ENCODE results near the gene PPFIA1.
"Not testable (repeated sequence)": the region's sequence is repeated elsewhere in the genome, so short reads cannot be mapped to it uniquely, and the experiment has no call there.

PPFIA1 gene

DNA sequence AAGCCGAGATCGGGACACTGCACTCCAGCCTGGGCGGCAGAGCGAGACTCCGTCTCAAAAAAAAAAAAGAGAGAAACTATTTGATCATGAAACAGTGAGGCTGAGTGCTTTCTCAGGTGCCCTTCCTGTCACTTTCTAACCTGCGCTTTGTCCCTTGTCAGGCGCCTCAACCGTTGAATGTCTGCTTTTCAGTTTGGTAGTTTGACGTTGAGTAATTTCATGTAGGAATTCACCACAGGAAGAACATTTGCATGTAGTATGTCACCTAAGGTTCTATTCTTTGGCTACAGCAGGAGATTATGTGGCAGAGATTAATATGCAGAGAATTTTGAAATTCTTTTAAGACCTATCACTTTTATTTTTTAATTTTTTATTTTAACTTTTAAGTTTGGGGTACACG lies 57.2 kb downstream of the PPFIA1 start:
- DNase-seq: no peak

DNA sequence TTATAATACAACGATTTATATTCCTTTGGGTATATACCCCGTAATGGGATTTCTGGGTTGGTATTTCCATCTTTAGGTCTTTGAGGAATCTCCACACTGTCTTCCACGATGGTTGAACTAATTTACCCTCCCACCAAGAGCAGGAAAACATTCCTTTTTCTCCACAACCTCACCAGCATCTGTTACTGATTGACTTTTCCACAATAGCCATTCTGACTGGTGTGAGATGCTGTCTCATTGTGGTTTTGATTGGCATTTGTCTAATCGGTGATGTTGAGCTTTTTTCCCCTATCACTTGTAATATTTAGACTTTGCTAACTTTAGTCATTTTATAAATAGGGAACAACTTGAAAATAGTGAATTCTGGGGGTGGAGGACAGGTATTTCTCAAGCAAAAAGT lies 58.1 kb downstream of the PPFIA1 start:
- DNase-seq: no peak

DNA sequence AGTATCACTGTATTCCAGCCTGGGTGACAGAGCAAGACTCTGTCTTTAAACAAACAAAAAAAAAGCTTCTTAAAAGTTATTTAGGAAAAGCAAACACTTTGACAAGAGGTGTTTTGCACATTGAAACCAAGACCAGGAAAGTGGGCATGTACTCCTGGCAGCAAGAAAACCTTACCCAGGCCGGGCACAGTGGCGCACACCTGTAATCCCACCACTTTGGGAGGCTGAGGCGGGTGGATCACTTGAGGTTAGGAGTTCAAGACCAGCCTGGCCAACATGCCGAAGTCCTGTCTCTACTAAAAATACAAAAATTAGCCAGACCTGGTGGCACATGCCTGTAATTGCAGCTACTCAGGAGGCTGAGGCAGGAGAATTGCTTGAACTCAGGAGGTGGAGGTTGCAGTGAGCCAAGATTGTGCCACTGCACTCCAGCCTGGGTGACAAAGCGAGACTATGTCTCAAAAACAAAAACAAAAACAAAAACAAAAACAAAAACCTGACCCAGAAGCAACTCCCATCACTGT lies 60.9 kb downstream of the PPFIA1 start:
- DNase-seq: not testable (repeated sequence)

DNA sequence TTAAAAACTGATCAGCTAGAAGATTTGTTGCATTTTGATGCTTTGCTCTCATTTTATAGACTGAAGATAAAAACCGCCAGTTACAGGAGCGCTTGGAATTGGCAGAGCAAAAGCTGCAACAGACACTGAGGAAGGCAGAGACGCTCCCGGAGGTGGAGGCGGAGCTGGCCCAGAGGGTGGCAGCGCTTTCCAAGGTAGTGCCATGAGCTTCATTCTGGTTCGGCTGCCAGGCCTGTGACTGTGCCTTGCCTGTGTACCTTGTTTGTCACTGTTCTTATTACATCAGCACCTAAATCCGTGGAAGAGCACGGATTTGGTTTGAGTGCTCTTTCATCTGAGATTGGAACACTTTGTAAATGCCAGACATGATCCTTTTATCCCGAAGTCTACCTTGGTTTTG lies 61.4 kb downstream of the PPFIA1 start:
- no peak for DNase-seq

DNA sequence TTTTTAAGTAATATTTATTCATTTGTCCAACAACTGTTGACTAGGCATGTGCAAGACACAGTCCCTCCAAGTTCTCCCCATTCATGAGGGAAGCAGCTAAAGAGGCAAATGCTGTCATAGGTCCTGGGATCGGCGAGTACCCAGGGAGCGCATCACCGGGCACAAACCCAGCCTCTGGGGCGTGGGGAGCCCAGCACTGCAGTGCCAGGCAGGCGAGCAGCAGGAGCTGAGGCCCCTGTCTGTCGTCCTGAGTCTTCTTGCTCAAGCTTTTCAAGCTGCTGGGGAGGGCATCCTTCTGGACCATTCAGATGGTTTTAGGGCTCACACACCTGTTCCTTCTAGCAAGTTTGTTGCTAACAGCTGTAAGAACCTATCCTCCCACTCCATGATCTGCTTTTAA lies 62.1 kb downstream of the PPFIA1 start:
- DNase-seq: no peak

DNA sequence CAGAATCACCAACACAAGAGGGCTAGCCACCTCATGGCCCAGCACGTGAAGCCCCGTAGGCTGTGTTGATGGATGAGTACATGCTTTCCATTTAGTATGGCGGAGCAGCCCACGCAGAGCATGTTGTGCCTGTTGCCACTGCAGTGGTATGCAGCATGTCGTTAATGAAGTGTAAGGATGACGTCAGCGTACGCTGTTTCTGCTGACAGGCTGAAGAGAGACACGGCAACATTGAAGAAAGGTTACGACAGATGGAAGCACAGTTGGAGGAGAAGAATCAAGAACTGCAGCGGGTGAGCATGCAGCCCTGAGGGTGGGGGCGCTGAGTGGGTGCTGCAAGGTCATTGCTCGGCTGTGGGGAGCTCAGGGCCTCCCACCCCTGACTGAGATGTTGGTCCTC lies 62.8 kb downstream of the PPFIA1 start:
- DNase-seq: no peak

DNA sequence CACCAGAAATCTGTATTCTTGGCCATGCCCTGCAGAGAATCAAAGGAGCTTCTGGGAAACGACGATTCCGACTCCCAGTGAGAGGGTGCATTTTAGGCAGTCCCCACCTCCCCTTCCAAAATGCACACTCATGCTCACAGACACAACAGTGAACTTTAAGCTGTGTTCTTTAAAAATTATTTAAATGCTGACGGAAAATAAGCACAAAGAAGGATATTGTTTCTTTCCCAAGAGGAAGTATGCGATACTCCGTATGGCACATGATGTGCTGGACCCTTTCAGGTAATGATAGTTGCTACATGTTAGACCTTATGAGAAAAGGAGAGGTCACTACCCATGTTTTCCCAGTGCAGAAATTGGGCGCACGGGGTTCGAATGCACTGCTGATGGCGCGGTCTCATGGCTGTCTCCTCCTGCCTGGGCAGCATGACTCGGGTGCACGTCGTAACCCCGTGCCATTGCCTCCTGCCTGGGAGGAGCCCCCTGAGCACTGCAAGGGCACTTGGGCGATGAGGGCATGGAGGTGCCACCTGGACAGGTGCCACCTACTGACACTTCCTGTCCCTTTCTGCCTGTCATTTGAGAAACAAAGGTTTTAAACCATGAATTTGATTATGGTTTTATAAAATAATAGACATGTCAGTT lies 64.0 kb downstream of the PPFIA1 start:
- DNase-seq: no peak

DNA sequence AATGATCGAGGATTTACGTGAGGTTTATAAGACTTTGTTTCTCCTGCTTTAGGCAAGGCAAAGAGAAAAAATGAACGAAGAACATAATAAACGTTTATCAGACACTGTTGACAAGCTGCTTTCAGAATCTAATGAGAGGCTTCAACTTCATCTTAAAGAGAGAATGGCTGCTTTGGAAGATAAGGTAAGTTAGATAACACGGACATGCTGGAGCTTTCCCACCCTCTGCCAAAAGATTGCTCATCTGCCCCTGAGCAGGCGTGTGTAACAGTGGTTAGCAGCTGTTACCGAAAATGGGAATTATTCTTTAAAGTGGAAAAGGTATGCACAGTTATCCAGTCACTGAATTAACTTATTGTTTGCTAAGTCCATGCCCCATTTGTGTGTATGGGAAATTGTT lies 65.0 kb downstream of the PPFIA1 start:
- no peak for DNase-seq

DNA sequence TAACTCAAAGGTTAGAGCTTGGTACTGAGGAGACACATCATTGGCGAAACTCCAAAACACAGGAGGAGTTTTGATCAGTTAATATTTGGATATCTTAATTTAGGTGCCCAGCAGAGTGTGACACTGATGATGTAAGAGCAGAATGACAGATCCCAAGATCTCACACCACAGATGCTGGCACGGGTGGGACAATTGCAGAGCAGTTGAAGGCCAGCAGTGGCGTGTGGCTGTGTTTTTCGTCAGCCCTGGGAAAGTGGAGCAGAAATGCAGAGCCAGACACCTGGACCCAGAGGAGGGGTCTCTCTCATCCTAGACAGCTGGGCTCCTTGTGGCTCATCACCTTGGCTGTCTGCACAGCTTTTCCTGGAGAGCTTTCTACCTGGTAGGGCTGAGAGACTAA lies 68.1 kb downstream of the PPFIA1 start:
- DNase-seq: no peak

DNA sequence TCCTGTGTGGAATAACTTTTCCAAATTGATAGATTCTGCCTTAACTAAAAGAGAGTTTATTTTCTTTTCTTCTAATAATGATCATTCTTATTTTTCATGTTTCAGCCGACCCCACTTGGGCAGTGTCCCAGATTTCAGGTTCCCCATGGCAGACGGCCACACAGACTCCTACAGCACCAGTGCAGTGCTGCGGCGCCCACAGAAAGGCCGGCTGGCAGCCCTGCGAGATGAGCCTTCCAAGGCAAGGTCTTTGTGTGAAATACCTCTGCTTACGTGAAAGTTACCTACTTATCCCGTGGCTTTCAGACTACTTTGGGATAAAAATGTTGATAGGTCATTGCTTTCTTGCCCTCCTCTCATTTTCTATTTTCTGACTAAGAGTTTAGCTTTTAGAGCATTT lies 68.6 kb downstream of the PPFIA1 start:
- DNase-seq: no peak

DNA sequence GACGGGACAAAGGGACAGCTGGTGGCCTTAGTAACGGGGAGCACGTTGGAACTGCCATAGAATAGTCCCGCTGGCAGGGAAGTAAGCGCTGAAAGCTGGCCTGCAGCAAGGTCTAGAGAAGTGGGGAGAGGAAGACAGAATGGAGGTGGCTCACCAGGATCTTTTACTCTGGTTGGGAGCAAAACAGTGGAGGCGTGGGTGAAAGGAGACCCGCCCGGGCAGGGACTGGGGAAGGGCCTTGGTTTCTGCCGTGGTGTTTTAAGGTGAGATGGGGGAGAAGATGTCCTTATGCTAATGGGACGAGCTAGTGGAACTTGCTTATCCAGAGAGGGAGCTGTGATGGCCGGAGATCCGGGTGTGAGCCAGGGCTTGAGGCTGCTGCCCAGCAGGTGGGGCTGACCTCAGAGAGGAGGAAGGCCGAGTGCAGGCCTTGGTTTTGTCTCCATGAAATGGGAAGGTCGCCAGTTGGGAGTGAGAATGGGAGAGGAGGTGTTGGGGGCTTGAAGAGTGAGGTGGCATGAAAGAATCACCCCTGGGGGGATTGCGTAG lies 71.5 kb downstream of the PPFIA1 start:
- no peak for DNase-seq

DNA sequence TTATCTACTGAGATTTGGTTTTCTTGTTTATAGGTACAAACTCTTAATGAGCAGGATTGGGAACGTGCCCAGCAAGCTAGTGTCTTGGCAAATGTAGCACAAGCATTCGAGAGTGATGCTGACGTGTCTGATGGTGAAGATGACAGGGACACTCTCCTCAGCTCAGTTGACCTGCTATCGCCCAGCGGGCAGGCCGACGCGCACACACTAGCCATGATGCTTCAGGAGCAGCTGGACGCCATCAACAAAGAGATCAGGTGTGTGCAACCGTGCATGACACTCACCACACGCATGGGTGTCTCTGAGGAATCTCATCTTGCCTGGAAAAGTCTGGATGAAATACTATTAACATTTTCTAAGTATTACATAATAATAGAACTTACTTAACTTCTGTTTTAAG lies 73.1 kb downstream of the PPFIA1 start:
- DNase-seq: no peak

DNA sequence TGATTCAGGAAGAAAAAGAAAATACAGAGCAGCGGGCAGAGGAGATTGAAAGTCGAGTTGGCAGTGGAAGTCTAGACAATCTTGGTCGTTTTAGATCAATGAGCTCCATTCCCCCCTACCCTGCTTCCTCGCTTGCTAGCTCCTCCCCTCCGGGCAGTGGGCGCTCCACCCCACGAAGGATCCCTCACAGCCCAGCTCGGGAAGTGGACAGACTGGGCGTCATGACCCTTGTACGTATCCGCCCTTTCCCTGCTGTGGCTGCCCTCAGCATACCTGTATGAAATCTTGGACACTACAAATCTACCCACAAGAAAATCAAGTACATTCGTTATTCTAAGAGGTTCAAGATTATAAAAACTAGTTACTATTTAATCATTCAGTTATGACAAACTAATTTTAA lies 77.7 kb downstream of the PPFIA1 start:
- no peak for DNase-seq

DNA sequence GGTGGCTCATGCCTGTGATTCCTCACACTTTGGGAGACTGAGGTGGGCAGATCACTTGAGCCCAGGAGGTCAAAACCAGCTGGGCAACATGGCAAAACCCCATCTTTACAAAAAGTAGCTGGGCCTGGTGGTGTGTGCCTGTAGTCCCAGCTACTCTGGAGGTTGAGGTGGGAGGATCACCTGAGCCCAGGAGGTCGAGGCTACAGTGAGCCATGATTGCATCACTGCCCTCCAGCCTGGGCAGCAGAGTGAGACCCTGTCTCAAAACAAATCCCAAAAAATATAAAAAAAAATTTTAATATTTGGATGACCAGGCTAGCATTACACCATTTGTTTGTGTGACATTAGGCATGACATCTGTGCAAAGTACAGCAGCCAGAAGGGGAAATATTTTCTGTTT lies 78.1 kb downstream of the PPFIA1 start:
- no peak for DNase-seq

DNA sequence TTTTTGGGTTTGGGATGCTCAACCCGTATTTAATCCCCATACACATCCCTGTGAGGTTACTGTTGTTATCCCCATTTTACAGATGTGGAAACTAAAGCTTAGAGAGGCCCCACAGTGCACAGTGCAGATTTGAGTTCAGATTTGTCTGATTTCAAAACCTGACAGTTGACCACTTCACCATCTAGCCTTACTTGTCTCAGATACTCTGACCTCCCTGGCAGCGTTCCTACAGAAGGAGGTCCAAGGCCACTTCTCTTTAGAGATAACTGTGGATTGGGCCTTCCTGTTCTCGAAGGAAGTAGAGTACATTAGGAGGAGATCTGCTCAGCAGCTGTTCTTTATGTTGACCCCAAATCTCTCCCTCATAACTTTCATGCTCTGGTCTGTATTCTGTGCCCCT lies 81.2 kb downstream of the PPFIA1 start:
- no peak for DNase-seq

DNA sequence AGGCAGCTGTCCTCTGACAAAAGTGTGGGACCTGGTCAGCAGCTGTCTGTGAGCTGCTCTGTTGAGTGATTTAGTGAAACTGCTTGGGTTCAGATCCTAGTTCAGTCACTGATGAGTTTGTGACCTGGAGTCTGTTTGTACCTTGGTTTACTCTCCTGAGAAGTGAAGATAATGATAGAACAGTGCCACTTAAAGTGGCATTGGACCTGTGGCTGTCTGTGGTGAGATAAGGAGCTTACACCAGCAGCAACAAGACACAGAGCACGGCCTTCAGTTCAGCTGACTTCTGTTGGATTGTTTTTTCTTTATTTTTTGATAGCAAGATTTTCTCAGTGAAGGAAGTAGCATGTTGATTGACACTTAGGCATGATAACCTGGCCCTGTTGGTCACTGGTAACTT lies 81.6 kb downstream of the PPFIA1 start:
- DNase-seq: no peak

DNA sequence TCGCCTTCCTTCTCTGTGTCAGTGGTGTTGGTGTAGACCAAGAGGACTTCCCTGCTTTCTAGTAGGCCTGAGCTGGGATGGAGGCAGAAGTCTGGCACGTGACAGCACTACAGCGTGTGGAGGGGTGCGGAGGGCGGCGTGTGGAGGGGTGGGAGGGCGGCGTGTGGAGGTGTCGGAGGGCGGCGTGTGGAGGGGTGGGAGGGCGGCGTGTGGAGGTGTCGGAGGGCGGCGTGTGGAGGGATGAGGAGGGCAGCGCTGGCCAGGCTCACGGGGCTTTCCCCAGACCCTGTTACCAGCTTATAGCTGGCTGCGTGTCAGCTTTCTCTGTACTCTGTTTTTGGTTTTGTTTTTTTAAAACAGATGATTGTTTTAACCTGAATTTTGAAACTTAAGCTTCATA lies 82.1 kb downstream of the PPFIA1 start:
- DNase-seq: no peak

DNA sequence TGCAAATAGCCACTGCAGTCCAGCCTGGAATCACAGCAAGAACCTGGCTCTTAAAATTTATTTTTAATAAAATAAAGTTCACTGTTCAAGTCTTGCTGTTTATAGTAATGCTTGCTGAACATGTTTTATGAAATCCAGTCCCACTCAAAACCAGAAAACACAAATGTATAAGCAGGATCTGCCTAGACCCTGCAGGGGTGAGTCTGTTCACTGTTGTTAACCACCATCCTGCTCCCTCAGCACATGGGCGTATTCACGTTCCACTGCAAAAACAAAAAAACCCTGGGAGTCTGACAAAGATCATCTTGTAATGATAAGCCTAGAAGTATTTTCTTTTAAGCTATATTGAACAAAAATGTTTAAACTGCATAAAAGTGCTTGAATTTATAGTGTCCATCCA lies 82.8 kb downstream of the PPFIA1 start:
- no peak for DNase-seq

DNA sequence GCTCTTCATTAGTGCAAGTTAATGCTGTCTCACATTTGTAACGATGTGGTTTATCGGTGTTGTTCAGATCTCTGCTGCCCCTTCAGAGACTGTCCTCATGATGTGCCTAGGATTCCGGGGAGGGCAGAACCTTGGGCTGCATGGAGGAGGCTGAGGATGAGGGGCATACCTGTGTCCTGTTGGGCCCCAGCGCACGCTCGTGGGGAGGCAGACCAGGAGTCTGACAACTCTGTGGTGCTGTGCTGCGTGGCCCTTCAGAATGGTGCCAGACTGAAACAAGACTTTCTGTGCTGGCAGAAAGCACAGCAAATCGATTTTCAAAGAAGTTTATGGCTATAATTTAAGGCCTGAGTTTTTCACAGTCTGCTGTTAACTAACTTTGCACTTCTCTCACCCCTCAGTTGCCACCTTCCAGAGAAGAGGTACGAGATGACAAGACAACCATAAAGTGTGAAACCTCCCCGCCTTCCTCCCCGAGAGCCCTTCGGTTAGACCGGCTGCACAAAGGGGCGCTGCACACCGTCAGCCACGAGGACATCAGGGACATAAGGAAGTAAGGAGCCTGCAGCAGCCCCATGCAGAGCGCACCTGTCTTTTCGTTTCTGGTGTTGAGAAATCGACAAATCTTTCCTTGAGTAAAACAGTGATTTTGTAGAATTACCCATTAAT lies 83.5 kb downstream of the PPFIA1 start:
- no peak for DNase-seq

DNA sequence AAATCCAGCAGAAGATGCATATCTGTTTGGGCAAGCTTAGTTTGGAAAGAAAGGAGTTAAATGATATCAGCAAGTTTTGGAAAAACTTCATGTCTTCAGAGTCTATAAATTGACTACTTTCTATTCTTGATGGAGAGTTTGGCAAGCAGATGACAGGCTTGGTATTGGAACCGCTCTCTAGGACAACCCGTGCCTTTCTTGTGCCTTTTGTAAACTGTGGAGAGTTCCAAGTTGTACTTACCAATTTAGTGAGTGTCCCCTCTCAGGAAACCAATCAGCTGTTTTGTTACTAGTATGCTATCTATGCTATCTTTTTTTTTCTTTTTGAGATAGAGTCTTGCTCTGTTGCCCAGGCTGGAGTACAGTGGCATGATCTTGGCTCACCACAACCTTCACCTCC lies 84.1 kb downstream of the PPFIA1 start:
- DNase-seq: no peak

DNA sequence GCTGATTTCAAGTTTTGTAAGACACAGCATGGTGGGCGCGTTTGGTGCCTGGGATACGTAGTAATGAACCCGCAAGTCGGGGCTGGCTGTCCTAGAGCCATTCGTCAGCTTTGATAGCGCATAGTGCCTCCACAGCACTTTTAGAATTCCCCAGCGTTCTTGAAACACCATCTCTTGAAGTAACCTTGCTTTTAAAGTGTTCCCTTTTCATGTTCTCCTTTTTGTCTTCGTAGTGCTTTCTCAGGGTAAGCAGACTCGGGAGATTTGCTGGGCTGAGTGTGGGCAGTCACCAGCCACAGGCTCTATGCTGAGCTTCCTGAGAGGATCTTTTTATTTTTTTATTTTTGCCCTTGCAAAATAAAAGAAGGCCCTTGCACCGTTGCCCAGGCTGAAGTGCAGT lies 88.3 kb downstream of the PPFIA1 start:
- DNase-seq: no peak

DNA sequence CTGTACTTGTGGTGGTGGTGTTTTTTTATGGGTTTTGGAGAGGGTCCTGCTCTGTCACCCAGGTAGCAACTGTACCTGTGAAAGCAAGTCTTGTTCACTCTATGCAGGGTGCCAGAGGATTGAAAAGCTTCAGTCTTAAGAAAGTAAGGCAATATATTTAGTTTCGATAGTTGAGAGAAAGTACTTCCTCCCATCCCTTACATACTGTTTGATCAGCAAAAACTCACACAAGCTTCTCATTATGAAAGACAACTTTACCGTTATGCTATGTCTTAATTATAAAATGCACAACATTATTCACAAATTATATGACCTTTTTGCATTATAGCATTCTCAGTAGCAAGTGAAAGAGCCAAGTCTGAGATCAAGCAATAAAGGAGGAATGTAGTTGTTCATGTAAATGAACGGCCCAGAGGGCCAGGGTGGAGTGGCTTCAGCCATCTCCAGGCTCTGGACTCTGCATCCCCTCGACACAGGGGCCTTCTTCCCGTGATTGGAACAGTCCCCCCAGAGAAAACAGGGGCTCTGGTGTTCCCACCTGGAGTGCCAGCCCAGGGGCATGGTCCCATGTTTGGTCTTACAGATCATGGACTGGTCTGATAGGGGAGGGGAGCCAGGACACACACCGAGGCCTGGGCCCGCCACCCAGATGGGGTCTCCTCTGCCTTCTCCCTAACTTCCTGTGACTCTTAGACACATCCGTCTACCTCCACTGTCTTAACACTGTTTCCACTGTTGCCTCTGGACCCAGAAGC lies 89.1 kb downstream of the PPFIA1 start:
- no peak for DNase-seq

DNA sequence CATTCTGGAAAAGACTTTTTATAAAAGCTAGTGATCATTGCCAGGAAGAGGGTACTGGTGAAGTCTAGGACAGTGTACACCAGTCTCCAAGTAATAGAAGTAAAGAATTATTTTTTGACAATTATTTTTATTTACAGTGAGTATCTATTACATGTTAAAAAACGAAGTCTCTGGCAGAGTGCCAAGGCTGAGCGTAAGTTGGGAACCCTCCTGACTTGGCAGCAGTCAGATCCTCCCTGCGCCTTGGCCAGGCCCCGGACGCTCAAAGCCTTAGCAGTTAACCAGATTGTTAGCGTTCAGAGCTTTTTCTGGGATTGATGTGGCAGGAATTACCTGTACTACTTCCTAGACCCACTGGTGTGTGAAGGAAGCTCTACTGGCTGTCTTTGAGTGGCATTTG lies 89.7 kb downstream of the PPFIA1 start:
- DNase-seq: no peak

DNA sequence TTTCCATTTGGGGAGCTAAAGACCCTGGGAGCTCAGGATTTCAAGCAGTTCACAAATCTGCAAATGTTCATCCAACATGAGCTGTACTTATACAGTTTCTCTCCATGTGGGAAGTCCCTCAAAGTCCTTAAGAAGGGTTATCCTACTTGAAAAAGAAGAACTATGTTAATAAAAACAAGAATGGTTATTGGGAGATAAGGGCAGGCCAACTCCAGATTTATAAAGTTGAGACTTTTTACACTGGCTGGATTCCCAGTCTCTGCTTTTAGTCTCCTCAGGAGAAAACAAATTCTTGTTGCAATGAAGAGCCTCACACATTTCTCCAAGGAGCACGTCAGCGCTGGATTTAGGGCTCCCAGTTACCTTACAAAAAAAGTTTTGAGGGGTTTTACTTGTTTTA lies 93.7 kb downstream of the PPFIA1 start:
- DNase-seq: no peak
